ENCODE measurements around the gene TMEM86B.
A peak's percentile ranks its signal among the peaks of the same experiment; 100 is the strongest.

Gene TMEM86B, protein sequence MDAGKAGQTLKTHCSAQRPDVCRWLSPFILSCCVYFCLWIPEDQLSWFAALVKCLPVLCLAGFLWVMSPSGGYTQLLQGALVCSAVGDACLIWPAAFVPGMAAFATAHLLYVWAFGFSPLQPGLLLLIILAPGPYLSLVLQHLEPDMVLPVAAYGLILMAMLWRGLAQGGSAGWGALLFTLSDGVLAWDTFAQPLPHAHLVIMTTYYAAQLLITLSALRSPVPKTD

DNA sequence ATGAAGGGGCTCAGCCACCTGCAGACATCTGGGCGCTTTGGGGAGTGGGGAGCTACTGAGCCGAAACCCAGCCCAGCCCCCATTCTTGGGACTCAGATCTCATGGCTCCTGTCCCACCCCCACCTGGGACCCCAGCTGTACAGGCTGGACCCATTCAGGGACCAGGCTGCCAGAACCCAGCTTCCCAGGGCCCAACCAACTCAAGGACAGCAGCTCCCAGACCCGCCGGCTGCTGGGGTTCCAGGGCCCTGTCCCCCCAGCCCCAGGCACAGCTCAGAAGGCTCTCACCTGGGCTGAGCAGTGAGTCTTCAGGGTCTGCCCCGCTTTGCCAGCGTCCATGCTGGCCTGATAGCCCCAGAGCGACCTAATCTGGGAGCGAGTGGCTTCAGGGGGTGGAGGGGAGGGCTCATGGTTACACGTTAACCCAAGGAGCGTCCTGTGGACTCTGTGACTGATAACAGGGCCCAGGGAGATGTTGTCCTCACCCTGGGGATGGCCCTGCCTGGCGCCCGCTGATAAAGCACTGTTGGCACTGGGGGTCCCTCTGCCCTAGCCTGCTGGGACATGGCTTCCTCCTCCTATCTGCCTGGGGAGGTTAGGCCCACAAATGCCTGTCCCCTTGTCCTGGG lies at the start of gene TMEM86B:
TSS of gene TMEM86B (minus strand) at position 361 of the 629 bp plus-strand sequence. CDS start at position 339, 22 bp downstream.
- DNase-seq: no peak

DNA sequence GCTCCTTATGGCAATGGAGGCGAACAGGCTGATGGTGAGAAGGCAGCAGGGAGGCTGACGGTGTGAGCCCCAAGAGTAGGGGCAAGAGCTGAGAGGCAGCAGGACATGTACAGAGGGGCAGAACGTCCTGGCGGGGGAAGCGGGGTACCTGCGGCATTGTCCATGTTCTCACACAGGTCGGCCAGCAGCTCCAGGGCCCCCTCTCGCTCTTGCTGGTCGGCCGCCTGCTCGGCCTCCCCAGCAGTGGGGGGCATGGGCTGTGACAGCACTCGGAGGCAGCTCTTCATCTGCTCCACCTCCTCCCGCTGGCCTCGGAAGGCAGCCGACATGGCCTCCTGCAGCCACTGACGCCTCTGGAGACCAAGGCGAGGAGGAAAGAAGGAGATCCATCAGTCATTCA lies 48.9 kb upstream of the TMEM86B start:
- DNase-seq: no peak

GRCh38 chr19:55276720-55277430 lies 48.3 kb upstream of the TMEM86B start:
- no peak for DNase-seq

DNA sequence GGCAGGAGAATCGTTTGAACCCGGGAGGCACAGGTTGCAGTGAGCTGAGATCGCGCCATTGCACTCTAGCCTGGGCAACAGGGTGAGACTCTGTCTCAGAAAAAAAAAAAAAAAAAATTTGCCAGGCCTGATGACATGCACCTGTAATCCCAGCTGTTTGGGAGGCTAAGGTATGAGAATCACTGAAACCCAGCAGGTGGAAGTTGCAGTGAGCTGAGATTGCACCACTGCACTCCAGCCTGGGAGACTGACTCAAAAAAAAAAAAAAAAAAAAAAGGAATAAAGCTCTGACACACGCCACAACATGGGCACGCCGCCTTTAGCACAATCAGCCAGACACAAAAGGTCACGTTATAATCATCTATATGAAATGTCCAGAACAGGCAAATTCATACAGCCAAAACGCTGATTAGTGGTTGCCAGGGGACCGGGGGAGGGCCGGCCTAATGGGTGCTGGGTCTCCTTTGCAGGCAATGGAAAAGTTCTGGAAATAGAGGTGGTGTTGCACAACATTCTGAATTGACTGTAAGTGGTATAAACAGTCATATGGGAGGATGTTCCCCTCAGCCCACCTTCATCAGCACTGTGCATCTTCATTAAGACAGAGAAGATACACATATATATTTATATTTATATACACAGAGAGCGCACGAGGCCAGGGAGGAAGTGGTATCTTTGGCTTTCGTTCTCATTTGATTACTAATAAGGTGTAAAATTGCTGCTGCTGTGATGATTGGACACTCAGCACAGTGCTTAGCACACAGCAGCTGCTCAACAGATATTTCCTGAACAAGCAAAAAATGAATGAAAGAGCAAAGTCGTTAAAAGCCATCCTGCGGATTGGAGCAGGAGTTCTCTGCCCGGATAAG lies 47.5 kb upstream of the TMEM86B start:
- DNase-seq: no peak

GRCh38 chr19:55273978-55274707 lies 45.6 kb upstream of the TMEM86B start:
- DNase-seq: no peak

DNA sequence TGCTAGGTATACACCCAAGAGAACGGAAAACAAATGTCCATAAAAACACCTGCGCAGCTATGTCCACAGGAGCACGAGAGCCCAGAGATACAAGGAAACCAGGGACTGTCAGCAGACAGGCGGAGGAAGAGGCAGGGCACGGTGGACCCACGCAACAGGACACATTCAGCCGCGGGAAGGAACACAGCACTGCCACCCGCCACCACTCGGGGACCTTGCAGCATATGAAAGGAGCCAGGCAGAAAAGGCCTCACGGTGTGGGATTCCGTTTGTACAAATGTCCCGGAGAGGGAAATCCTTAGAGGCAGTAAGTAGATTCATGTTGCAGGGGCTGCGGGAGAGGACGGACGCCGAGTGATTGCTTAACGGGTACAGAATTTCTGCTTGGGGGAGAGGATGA lies 43.6 kb upstream of the TMEM86B start:
- no peak for DNase-seq

DNA sequence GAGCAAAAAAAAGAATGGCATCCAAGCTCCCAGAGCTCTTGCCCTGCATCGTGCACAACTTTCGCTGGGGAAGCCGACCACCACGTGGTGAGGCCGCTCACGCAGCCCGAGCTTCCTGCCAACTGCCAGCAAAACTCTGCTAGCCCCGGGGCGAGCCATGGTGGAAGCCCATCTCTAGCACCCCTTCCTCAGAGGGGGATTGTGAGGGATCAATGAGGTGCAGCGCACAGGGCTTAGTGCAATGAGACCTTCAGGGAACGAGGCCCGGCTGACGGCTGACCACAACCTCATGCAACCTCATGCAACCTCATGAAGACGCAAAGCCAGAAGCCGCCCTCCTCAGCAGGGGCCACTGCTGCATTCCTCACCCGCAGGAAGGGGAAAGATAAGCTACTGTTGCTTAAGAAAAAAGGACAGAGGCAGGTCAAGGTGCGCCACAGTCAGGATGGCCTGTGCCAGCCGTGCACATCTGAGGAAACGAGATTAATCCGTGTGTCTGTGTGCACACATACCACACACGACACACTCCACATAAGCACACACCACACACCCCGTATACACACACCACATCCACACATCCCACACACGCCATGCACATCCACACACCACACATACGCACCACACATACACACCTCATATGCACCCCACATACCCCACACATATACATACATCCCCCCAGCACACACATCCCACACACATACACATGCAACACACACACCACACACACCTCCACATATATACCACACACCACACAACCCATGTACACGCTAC lies 41.8 kb upstream of the TMEM86B start:
- no peak for DNase-seq

DNA sequence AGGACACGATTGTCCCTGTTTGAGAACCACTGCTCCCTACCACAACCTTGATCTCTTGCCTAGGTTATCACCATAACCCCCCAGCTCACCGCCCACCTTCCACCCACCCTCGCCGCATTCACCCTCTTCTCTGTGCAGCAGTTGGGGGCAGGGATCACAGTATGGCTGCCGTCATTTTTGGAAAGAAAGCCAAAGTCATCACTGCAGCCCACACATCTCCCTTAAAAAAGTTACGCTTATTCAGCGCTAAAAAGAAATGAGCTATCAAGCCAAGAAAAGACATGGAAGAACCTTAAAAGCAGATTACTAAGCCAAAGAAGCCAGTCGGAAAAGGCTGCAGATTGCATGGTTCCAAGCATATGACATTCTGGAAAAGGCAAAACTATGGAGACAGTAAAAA lies 40.7 kb upstream of the TMEM86B start:
- DNase-seq: no peak

- no peak for DNase-seq
Observed at GRCh38 chr19:55266840-55267239, 38.3 kb upstream of the TMEM86B start.

- DNase-seq: no peak
Observed at GRCh38 chr19:55266404-55266803, 37.8 kb upstream of the TMEM86B start.

DNA sequence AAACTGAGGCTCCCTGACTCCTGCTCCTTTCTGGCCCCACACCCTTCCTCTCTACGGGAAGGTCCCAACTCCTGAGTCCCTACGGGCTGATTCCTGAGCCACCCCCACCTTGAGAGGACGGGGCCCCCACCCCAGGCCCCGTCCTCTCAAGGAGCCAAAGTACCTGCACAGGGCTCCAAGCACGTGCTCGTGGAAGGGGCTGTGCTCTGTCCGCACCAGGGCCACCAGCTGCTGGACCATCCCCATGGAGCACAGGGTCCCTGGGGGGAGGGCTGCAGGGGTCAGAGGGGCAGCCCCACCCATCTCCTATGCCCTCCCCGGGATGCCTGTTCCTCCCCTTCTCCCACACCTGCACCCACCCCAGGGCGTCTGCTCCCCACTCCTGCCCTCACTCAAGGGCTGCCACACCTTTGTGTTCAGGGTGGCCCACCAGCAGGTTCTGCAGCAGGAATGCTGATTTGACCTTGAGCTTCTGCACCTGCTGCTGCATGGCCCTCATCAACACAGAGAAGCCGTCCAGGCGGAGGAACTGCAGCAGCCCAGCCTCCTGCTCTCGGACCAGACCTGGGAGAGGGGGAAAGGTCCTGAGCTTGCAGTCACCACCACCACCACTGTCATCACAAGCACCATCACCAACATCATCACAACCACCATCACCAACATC lies 37.3 kb upstream of the TMEM86B start:
- DNase-seq: no peak

DNA sequence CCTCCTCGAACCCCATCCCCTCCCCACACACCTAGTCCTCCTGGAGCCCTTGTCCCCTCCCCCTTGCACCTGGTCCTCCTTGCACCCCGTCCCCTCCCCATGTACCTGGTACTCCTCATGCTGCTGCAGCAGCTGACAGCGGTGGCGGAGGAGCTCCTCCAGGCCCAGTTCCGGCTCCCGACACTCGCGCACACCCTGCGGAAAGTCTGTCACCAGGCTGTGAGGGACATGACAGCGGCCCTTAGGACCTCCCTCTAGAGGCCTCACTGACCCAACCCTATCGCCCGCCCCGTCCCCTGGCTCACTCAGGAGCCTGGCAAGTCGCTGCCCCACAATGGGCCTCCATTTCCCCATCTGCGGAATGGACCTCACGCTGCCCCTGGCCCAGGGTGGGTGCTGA lies 36.6 kb upstream of the TMEM86B start:
- no peak for DNase-seq

DNA sequence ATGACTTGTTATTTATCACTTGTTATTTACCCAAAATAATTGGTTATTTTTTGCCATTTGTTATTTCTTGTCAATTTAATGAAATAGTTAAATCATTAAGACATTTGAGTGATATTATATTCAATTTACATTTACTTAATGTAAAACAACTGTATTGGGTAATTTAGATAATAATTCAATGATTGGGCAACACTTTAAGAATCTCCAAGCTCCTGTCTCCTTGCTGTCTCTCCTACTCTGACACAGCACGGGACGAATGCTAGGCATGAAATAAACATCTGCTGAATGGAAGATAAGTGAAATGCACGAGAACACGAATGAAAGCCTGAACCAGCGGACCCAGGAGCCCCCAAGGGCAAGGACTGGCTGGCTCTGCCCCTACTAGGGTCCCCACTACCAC lies 36.0 kb upstream of the TMEM86B start:
- DNase-seq: no peak

GRCh38 chr19:55262359-55262758 lies 33.8 kb upstream of the TMEM86B start:
- DNase-seq: no peak

DNA sequence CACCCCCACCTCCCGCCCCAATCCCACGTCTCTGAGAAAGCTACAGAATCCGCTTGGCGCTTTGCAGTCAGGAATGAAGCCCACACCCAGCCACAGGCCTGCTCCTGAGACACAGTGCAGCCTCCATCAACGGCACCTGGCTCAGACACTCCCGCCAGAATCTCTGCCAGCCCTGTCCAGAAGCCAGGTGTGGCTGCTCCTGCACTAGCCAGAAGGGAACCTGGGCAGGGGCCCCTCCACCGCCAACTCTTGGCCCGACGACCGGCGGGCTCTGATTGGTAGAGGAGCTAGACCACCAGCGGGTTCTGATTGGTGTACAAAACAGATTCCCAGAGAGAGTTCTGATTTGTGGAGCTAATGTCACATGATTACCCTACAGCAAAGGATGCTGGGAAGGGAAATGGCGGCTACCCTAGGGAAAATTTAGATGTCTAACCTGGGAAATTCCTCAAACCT lies 33.1 kb upstream of the TMEM86B start:
- no peak for DNase-seq

GRCh38 chr19:55259540-55260210 lies 31.1 kb upstream of the TMEM86B start:
- no peak for DNase-seq

- peak; percentile 95 for DNase-seq
Observed at GRCh38 chr19:55258828-55259539, 30.4 kb upstream of the TMEM86B start, which contains the start of gene PPP6R1. Gene PPP6R1, minus strand, starts transcription at chr19:55259017. Its CDS starts 11,914 bp downstream, at chr19:55247103.

DNA sequence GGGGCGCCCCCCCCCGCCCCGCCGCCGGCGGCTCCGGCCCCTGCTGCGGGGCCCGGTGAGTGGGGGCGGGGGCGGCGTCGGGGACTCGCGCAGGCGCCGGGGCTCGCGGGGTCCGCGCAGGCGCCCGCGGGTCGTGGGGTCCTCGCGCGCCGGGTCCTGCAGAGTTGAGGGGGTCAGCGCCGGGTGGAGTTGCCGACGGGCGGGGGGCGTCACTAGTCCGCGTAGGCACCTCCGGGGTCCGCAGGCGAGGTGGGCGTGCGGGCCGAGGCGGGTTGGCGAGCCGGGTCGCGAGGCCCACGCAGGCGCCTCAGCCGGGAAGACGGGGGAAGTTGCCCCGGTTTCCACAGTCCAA lies 29.9 kb upstream of the TMEM86B start:
- peak; percentile 19 for DNase-seq

Data from stimulated activated CD4-positive, alpha-beta T cell treated with anti-CD3 and anti-CD28 coated beads, Interleukin-1b, Interleukin-23, amount 100 ng/mL, for 48 hours (primary cell).